GM12801 (cell line): Measurements from ENCODE around the gene KPRP.

Experiments used
- CTCF ChIP-seq: IDR thresholded peaks from one replicate; pipeline ENCODE4 v1.5.1; 2011; ENCODE audit warnings: control low read depth; ENCODE audit not compliant: insufficient read length; ENCODE audit errors: extremely low read depth

Gene KPRP

GRCh38 chr1:152774875-152775274, 17.1 kb downstream of the KPRP start, which contains the start of gene LCE1F:
LCE1F (plus strand) TSS chr1:152775140; CDS start chr1:152776372, 1,232 bp downstream.
- no peak for TF ChIP-seq CTCF

GRCh38 chr1:152776361-152776760, 18.5 kb downstream of the KPRP start:
- TF ChIP-seq CTCF = no peak

- TF ChIP-seq CTCF = no peak
Observed at GRCh38 chr1:152777510-152778137, 19.8 kb downstream of the KPRP start.

GRCh38 chr1:152783095-152783494, 25.3 kb downstream of the KPRP start:
- no peak for TF ChIP-seq CTCF

GRCh38 chr1:152786077-152786476, 28.3 kb downstream of the KPRP start, which contains the start of gene LCE1E:
LCE1E (plus strand) TSS chr1:152786257; CDS start chr1:152787300, 1,043 bp downstream.
- TF ChIP-seq CTCF = no peak

GRCh38 chr1:152795686-152796085, 37.9 kb downstream of the KPRP start:
- TF ChIP-seq CTCF = no peak

- TF ChIP-seq CTCF = no peak
Observed at GRCh38 chr1:152796421-152796820, 38.6 kb downstream of the KPRP start, which contains the start of gene LCE1D. LCE1D (plus strand) TSS chr1:152796721; CDS start chr1:152797795, 1,074 bp downstream.
